ENCODE data around the gene ZNF445.
"Not testable (repeated sequence)": the region's sequence is repeated elsewhere in the genome, so short reads cannot be mapped to it uniquely, and the experiment has no call there.

Gene ZNF445

DNA sequence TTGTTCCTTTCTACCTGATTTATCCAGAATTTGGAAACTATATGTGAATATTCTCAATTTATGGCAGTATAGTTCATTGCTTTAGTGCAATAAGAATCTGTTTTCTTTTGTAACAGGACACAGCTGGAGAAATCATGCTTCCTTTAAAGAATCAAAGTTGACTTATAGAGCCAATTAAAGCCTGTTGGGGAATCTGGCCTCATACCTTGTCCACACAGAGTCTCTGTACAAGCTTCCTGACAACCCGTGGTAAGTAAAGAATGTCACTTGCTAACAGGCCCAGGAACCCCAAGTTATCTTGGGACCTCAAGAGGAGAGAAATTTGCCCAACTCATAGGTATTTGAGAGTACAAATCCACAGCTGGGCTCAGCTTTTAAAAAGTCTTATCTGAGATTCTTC lies 10.2 kb downstream of the ZNF445 start:
- H3K4me3 ChIP-seq (replicated peaks in 1 of 2; ENCODE audit: low read depth in 2 of 2, low read length in 2 of 2), result no peak overlapping the region
- no peak for DNase-seq (ENCODE audit: low read depth in 2 of 2)
- TF ChIP-seq, protein P1, sequence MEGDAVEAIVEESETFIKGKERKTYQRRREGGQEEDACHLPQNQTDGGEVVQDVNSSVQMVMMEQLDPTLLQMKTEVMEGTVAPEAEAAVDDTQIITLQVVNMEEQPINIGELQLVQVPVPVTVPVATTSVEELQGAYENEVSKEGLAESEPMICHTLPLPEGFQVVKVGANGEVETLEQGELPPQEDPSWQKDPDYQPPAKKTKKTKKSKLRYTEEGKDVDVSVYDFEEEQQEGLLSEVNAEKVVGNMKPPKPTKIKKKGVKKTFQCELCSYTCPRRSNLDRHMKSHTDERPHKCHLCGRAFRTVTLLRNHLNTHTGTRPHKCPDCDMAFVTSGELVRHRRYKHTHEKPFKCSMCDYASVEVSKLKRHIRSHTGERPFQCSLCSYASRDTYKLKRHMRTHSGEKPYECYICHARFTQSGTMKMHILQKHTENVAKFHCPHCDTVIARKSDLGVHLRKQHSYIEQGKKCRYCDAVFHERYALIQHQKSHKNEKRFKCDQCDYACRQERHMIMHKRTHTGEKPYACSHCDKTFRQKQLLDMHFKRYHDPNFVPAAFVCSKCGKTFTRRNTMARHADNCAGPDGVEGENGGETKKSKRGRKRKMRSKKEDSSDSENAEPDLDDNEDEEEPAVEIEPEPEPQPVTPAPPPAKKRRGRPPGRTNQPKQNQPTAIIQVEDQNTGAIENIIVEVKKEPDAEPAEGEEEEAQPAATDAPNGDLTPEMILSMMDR (IDR thresholded peaks at IDR 0.05; ENCODE audit: low read depth, low read length), result no peak

DNA sequence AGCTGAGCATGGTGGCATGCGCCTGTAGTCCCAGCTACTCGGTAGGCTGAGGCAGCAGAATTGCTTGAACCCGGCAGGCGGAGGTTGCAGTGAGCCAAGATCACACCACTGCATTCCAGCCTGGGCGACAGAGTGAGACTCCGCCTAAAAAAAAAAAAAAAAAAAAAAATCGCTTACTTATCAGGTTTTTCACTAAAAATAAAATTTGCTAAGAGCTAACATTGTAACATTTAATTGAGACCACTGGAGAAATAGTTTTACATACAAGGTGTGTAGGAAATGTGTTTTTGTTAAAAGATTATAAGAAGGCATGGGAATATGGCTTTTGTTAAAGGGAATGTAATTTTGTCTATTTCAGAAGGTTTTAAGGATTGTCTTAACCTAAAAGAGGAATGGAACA lies 12.6 kb downstream of the ZNF445 start:
- not testable (repeated sequence) for H3K4me3 ChIP-seq (replicated peaks in 1 of 2; ENCODE audit: low read depth in 2 of 2, low read length in 2 of 2); DNase-seq (ENCODE audit: low read depth in 2 of 2)

- TF ChIP-seq, protein P1 (IDR thresholded peaks at IDR 0.05; ENCODE audit: low read depth, low read length), result no peak
- no peak for DNase-seq (ENCODE audit: low read depth in 2 of 2)
- no peak overlapping the region for H3K4me3 ChIP-seq (replicated peaks in 1 of 2; ENCODE audit: low read depth in 2 of 2, low read length in 2 of 2)
These were observed 13.0 kb downstream of the ZNF445 start for GRCh38 chr3:44464509-44464908.

DNA sequence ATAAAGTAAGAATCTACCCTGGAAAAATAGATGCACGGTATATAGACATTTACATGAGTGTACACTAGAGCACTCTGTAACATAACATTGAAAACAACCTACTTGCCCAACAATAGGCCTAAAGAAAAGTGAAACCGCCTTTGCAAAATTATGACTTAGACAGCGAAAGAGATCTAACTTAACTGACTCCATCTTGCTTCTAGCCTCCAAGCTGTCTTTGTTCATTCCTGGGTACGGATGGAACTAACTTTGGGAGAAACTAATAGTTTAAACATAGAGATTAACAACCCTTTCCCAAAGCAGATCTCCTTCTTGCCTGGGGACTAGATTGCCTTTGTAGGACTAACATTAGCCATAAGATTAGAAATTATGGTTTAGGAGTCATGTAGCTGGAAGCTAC lies 17.4 kb downstream of the ZNF445 start:
- not testable (repeated sequence) for DNase-seq (ENCODE audit: low read depth in 2 of 2); H3K4me3 ChIP-seq (replicated peaks in 1 of 2; ENCODE audit: low read depth in 2 of 2, low read length in 2 of 2)

DNA sequence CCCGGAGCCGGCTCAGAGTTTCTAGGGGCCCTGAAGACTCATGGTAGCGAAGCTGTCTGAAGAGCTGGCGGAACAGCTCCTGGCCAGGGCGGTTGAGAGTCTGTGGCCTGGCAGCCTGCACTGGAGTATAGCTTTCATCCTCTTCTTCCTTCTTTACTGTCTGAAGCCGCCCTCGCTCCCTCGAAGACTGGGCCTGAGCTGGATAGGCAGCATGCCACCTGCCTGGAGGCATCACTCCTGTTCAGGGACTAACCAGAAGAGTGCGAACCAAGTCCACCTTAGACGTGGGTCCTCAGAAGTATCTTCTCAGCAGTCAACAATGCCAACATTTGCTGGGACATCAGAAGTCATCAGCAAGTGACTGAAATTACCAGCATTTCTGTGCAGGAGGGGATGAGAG lies 22.2 kb downstream of the ZNF445 start:
- no peak for DNase-seq (ENCODE audit: low read depth in 2 of 2)
- H3K4me3 ChIP-seq (replicated peaks in 1 of 2; ENCODE audit: low read depth in 2 of 2, low read length in 2 of 2), result no peak overlapping the region
- TF ChIP-seq, protein P1 (IDR thresholded peaks at IDR 0.05; ENCODE audit: low read depth, low read length), result no peak

GRCh38 chr3:44454258-44454657 lies 23.2 kb downstream of the ZNF445 start:
- no peak overlapping the region for H3K4me3 ChIP-seq (replicated peaks in 1 of 2; ENCODE audit: low read depth in 2 of 2, low read length in 2 of 2)
- TF ChIP-seq, protein P1 (IDR thresholded peaks at IDR 0.05; ENCODE audit: low read depth, low read length), result no peak

GRCh38 chr3:44451441-44451840 lies 26.0 kb downstream of the ZNF445 start:
- TF ChIP-seq, protein P1 (IDR thresholded peaks at IDR 0.05; ENCODE audit: low read depth, low read length), result no peak
- DNase-seq (ENCODE audit: low read depth in 2 of 2), result no peak

More at GRCh38 chr3:44454258-44454657, 23.2 kb downstream of the ZNF445 start:
- DNase-seq (ENCODE audit: low read depth in 2 of 2), result no peak

DNA sequence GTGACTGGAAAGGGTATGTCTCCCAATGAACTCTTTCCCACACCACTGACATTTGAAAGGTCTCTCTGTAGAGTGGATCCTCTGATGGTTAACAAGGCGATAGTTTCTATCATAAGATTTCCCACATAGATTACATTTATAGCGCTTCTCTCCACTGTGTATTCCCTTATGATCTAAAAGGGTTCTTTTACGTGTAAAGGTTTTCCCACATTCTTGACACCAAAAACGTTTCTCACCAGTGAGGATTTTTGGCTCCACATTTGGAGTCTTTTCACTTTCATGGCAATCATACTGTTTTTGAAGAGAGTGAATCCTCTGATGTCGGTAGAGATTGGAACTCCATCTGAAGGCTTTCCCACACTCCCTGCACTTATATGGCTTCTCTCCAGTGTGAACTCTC lies 30.5 kb downstream of the ZNF445 start:
- DNase-seq (ENCODE audit: low read depth in 2 of 2), result no peak
- no peak overlapping the region for H3K4me3 ChIP-seq (replicated peaks in 1 of 2; ENCODE audit: low read depth in 2 of 2, low read length in 2 of 2)
- TF ChIP-seq, protein P1 (IDR thresholded peaks at IDR 0.05; ENCODE audit: low read depth, low read length), result no peak

More at GRCh38 chr3:44451441-44451840, 26.0 kb downstream of the ZNF445 start:
- no peak overlapping the region for H3K4me3 ChIP-seq (replicated peaks in 1 of 2; ENCODE audit: low read depth in 2 of 2, low read length in 2 of 2)

All from cardiac fibroblast (primary cell).